Activated CD4-positive, alpha-beta T cell treated with anti-CD3 and anti-CD28 coated beads, Interleukin-10, Interleukin-2, amounts not matched to agents 100 ng/mL and 50 ng/mL, durations not matched to agents 16 hours and 8 hours (primary cell): Measurements from ENCODE around the gene UCKL1.

Experiments used
- DNase-seq: peaks from one replicate; pipeline ENCODE4 v3.0.0-alpha.2; 2020

Gene UCKL1

DNA sequence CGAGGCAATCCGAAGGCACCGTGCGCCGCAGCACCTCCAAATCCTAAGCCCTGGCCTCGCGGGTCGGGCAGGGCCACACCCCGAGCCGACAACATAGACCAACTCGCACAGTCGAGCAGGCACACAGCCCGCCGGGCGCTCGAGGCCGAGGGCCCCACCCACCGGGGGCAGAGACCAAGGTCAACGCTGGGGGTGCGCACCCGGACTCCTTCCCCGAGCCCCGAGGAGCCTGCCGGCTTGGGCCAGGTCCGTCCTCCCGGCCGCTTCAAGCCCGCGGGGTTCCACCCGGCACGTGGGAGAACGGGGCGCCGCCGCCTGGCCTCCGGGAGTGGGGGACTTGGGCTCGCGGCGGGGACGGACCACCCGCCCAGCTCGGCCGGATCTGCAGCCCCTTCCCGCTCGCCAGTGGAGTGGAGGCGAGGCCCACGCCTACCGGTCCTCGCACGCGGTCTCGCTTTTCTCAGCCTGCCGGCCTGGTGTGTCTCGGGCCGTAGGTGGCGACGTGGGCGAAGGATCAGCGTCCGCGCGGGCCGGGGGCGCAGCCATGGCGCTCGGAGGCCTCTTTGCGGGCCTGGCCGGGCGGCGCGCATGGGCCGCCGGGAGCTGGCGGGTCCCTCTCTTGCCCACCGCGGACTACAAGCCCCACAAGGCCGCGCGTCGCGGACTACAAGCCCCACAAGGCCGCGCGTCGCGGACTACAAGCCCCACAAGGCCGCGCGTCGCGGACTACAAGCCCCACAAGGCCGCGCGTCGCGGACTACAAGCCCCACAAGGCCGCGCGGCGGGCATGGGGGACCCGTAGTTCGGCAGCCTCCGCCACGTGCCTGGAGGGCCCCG is at the start of gene UCKL1:
Gene UCKL1 (minus strand): TSS at position 590 of the 837 bp plus-strand sequence. CDS start 44 bp downstream, at position 546.
- peak; percentile 95 for DNase-seq

DNA sequence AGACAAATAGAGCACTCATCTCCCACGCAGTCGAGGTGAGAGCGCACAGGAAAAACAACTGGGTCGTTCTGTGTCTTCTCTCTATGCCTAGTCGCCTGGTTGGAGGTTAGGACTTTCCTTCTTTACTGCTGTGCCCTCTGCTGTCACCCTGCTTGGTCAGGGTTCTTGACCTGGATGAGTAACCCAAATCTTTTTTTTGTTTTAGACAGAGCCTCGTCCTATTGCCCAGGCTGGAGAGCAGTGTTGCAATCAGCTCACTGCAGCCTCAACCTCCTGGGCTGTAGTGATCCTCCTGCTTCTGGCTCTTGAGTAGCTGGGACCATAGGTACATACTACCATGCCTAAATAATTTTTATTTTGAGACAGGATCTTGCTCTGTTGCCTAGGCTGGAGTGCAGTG is 49.2 kb upstream of the UCKL1 start:
- DNase-seq: no peak

DNA sequence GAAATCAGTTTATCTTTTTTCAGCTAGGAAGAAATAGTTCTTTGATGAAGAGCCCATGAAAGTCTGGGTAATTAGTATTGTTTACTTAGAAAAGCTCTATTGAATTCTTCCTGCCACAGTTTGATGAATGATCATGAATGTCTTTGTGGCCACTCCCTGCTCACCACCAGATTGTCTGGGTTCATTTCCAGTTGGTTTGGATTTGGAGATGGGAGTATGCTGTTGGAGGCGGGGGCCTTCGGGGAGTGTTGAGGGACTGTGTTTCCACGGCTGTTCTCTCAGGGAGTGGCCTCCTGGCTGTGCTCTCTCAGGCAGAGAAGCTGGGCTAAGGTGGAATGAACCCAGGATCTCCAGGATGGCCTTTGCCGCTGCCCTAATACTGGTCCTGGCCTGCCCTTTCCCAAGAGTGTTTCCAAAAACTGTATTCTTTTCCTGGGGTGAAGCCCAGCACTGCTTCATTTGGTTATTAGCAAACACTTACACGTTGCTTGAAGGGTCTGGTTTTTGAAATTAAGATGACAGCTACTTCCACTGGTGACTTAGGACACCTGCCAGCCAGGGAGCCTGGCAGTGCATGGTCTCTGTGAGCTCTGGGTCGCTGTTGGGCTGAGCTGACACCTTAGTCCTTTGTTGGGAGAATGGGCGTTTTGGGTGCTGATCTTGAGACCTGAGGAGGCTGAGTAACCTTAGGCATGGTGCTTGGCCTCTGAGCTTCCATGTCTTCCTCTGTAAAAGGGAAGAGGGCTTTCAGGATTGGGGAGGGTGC is 47.9 kb upstream of the UCKL1 start:
- no peak for DNase-seq

DNA sequence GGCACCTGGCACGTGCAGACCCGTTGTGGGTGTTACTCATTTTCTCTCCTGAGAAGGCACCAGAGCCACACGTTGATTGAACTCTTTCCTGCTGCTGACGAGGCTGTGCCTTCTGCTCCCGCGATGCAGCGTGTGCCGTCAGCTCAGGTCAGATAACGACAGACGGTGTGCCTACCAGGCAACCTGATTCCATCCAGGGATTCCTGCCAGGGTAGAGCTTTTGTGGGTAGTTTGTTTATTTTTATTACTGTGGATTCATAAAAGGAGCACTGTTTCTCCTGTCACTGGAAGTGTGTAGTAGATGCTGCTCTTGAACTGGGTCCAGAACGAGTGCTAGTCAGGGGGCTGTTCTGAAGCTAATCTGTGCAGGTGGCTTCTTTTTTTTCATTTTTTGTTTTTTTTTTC is 45.4 kb upstream of the UCKL1 start:
- no peak for DNase-seq

DNA sequence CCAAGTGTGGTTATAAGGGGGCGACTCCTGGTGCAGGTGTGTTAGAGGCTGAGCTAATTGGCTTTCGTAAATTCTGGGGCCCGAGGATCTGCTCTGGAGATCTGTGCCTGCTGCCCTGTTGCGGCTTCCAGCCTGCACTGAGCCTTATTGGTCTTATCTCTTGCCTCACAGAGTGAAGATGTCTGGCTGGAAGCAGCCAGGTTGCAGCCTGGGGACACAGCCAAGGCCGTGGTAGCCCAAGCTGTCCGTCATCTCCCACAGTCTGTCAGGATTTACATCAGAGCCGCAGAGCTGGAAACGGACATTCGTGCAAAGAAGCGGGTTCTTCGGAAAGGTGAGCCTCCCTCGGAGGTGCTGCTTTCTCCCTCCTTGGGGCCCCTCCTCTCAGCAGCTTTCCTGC is 44.7 kb upstream of the UCKL1 start:
- no peak for DNase-seq

DNA sequence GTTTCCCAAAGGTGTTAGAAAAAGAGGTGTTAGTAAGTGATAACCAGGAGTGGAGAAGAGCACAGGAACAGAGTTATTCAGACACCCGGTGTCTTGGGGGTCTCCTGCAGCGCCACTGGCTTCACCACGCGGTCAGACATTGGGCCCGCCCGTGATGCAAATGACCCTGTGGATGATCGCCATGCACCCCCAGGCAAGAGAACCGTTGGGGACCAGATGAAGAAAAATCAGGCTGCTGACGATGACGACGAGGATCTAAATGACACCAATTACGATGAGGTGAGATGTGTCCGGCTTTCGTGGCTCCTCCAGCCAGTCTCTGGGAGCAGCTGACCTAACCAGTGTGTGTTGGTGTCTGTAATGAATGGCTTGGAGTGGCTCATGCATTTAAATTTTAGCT is 26.7 kb upstream of the UCKL1 start:
- DNase-seq: no peak

DNA sequence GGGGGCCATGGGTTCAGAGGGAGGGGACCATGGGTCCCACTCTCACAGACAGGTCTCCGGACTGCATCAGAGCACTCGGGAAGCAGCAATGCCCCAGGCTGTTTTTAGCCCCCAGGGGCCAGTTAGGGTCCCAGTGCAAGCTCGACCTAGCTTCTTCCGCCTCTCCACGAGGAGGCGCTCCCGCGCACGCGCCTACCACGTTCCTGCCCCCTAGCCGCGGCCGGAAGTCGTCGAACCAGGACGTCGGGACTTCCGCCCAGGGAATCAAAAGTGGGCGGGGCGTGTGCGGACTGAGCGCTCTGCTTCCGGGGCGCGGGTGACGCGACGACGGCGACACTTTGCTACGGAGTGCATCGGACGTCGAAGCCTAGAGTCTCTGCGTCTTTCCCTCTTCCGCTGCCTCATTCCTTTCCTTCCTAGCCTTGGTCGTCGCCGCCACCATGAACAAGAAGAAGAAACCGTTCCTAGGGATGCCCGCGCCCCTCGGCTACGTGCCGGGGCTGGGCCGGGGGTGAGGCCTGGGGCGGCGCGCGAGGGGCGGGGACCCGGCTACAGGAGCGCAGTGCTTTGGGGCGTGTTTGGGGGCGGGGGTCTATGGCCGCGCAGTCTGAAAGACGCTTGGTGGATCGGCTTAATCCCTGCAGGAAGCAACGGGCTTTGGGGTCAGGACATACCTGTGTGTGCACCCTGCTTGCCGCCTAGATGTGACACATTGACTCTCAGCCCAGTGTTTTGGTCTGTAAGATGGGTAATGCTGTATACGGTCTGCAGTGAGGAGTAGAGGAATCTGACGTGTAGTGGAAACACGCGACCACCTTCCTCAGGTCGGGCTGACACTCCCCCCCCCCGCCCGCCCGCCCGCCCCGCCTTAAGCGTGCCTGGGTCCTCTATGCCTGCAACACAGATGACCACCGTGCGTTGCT is 24.9 kb upstream of the UCKL1 start, which contains the start of gene PRPF6:
Gene PRPF6 (plus strand): TSS at position 327 of the 923 bp plus-strand sequence. CDS start 114 bp downstream, at position 441.
- peak; percentile 98 for DNase-seq

DNA sequence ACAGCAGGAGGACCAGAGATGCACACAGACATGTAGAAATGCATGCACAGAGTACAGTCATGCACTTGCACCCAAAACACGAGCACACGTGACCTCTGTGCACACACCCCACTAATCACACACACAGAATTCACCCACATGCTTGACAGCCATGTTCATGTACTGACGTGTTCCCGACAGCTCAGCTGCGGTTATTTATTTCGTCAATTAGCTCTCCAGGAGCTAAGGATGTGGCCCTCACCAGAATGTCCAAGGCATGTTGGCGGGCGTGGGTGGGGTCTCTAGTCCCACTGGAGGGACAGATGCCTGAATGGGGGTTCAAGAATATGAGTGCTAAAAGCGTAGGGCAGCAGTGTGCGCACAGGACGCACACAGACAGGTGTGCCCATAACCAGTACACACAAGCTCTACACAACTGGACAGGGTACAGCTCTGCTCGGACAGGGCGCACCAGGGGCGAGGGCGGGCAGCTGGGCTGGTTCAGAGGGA is 24.1 kb upstream of the UCKL1 start:
- DNase-seq: peak; percentile 65

DNA sequence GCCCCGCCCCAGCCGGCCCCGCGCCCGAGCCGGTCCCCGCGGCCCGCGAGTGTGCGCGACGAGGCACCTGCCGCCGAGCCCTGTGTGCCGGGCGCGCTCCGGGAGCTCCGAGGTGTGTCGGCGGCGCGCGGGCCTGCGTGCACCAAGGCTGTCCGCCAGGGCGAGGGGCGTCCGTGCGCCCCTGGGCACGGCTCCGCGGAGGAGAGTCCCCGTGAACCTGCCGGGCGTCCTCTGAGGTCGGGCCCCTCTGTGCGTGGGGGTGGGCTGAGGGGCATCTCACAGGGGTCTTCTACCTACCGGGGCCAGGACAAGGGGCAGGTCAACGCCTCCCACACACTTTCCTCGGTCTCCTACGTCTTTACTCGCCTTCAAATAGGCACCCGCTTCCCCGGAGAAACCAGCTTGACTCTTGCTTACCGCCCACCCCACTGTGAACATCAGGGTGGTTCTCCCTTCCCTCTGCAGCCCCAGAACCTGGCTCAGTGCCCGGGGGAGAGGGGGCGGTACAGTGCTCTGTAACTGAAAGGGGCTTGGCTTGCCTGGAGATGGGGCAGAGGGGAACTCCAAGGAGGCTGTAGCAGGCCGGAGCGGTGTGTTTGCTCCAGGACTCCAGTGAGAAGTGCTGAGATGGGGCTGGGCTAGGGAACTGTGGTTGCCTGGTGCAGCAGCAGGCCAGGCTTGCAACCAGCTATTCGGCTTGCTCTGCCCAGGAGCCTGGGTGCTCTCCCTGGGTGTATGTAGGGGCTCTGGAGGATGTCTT is 23.5 kb upstream of the UCKL1 start, which contains the start of gene SAMD10:
Gene SAMD10 (minus strand): TSS at position 86 of the 760 bp plus-strand sequence. CDS start 175 bp downstream, outside the sequence.
- DNase-seq: peak; percentile 82

DNA sequence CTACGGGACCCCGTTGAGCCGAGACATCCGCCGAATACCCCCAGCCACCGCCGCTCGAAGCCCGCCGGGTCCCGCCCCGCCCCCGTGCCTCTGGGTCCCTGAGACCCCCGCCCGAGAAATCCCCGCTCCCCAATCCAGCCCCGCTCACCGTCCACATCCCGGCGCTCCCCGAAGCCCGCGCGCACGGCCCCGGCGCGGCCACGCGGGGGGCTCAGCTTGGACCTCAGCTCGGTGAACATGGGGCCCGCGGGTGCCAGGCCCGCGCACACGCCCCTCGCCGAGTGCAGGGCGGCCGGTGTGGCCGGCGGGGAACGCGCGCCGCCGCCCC is 23.0 kb upstream of the UCKL1 start:
- DNase-seq: no peak

DNA sequence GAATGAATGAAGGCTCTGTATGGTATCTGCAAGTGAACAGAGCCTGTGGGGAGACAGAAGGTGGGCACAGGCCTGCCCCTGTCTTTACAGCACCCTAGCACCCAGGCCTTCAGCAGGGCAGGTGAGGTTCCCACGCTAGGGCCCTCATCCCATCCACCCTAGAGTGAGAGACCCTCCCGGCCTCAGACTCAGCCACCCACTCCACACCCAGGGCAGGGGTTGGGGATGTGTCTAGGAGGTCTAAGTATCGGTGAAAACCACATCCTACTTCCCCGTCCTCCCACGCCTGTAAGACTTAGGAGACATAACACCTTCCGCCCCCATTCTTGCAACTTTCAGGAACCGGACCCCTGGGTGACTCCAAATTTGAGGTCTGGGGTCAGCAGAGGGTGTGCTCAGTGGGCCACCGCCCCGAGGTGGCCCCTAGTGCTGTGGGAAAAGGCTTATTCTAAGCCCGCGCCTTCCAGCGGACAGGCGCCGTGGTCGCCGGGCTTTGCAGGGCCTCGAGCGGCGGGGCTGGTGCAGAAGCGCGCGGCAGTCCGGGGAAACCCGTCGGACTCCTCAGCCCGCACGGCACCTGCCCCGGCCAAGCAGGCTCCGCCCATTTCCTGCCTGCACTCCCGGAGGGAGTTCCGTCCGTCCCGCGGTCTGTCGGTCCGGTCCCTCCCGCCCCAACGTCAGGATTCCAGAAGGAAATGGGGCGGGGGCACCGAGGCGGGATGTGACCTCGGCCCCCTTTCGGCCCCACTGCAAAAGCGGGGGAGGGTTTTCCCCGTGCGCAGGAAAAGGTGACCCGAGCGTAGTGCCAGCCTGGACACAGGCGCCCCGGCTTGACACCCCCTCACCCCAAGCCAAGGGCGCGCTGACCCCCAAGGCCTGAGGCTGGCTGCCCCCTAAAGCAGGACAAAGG is 22.4 kb upstream of the UCKL1 start:
- DNase-seq: peak; percentile 91

DNA sequence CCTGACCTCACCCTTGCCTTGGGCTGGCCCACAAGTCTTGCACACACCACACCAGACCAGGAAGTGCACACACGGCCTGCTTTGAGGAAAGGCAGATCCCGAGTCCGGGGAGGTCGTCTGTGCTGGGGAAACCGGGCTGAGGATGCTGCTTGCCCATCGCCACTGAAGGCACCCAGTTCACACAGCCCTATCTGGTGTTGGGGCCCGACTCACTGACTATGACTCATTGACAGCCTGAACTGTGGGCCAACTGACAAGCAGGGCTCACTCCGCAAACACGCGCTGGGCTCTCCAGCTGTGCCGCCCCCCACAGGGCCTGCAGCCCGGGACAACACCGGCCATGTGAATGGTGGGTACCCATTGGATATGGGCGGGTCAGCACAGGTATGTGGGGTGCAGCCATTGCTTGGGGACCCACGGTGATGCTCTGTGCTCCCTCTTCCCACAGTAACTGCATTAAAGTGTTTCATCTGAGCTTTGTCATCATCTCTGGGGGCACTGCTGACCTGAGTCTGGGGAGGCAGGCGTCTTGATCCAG is 21.6 kb upstream of the UCKL1 start:
- DNase-seq: peak; percentile 91

DNA sequence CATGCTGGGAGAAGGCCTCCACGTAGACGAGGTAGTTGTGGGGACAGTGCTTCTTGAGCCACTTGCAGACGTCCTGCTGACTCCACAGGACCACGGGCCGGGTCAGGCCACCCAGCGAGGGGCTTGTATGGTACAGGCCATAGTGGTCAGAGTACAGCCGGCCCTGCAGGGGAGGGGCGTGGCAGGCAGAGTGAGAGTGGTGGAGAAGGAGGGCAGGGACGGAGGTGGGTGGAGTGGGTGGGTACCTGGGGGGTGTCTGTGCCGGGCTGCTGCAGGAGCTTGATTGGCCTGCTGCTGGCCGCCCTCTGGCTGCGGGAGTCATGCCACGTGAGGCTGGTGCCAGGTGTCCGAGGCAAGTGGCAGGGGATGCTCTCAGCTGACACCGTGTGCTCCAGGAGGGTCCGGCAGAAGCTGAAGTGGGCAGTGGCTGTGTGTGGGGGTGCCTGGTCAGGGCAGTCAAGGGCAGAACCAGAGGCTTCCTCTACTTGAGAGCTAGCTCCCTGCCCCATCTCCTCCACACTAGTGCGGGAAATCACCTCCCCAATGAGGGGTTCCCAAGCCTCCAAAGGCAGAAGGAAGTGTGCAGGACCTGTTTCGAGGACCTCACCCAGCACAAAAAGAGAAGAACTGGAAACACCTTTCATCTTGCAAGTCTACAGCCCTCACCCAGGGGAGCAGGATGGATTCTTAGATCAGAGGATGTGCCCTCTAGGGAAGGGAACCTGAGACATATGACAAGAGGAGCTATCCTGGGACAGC is 20.9 kb upstream of the UCKL1 start:
- DNase-seq: no peak

DNA sequence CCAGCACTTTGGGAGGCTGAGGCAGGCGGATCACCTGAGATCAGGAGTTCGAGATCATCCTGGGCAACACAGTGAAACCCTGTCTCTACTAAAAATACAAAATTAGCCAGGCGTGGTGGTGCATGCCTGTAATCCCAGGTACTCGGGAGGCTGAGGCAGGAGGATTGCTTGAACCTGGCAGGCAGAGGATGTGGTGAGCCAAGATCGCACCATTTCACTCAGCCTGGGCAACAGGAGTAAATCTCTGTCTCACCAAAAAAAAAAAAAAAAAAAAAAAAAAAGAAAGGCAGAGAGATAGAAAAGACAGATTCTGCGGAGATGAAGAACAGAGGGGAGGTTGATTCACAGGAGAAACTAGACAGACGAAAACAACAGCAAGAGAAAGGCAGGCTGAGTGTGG is 20.3 kb upstream of the UCKL1 start:
- DNase-seq: peak; percentile 58

DNA sequence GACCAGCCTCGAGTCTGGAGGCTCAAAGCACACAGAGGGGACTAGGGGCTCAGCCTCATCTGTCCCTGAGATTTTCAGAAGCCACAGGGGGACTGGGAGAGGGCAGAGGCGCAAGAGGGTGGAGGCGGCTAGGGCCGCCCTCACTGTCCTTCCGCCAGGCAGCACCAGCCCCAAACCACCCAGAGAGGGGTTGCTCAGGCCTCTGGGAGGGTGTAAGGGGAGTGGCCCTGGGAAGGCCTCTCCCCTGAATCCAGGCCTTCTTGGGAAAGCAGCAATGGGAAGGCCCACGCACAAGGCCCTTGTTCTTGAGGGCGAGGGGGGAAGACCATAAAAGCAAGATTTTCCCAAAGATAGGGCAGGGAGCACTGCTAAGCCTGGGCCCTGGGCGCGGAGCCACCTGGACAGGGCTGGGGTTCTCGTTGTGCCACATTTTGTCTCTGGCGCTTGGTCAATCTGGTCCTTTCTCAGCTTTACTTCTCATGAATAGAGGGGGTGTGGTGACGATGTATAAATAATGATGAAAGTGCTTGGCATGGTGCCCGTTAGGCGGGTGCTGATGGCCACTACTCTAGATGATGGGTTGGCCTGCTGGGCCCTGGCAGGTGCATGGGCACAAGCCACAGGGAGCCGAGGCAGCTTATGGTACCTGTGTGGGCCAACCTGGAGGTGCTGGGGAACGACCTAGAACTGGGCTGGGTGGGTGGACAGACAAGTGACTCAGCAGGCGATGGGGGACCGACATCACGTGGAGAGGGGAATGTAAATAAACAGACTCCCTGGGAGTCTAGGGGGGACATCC is 18.4 kb upstream of the UCKL1 start:
- no peak for DNase-seq

DNA sequence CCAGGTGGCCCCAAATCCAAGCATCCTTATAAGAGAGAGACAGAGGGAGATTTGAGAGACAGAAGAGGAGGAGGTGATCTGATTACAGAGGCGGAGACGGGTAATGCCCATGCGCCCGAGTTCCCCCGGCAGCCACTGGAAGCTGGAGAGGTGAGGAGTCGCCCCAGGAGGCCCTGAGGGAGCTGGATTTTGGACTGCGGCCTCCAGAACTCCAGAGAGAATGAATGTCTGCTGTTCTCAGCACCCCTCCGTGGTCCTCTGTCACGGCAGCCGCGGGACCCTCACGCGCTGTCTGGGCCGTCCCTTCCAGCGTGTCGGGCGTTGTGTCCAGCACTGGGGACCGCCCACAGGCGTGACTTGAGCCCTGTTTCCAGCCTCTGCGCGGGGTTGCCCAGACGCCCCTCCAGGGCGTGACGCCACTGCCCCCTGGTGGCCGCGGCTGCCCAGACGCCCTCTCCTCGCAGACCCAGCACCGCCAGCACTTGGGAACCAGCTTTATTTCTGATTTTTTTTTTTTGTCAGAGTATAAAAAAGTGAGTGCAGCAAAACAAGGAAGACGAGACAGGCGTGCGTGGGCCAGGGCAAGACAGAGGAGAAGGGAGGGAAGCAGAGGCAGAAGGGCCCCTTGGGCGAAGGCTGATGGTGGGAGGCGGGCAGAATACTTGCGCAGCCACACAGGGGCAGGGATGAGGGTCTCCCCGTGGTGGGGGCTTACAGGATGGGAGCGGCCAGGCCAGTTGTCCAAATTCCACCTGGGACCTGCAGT is 17.6 kb upstream of the UCKL1 start:
- DNase-seq: peak; percentile 85

DNA sequence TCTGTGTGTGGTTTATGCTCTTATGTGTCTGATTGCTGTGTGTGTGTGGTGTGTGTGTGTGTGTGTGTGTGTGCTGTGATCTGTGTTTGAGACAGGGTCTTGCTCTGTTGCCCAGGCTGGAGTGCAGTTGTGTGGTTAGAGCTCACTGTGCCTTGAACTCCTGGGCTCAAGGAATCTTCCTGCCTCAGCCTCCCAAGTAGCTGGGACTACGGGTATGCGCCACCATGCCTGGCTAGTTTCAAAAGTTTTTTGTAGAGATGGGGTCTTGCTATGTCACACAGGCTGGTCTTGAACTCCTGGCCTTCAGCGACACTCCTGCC is 16.9 kb upstream of the UCKL1 start:
- DNase-seq: no peak
